HG02678 (cell line): ENCODE measurements around the gene NYAP1.
A peak's percentile ranks its signal among the peaks of the same experiment; 100 is the strongest.
"Not testable (repeated sequence)": the region's sequence is repeated elsewhere in the genome, so short reads cannot be mapped to it uniquely, and the experiment has no call there.

Experiments
- ATAC-seq: cut with Tn5 transposase; IDR thresholded peaks from one replicate; pipeline ENCODE4 v1.9.1; 2021; ENCODE audit warnings: mild to moderate bottlenecking, moderate library complexity; ENCODE audit not compliant: unreplicated experiment

NYAP1 gene

DNA sequence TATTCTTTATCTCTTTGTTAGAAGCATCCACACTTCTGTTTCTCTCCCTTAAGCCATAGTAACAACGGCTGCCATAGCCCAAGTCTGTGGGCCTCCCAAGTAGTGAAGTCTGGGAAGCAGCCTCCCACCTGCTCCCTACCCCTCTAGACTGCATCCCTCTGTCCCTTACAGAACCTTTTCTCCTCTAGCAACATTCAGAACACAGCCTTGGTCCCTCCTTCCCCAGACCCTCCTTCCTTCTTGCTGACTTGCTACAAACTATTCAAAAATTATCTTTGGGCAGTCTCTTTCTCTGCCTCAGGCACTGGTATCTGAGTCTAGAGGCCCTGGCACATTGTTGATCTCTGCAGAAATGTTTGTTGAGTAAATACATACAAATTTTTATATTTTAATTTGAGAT, 2.3 kb upstream of the NYAP1 start:
- no peak for ATAC-seq

DNA sequence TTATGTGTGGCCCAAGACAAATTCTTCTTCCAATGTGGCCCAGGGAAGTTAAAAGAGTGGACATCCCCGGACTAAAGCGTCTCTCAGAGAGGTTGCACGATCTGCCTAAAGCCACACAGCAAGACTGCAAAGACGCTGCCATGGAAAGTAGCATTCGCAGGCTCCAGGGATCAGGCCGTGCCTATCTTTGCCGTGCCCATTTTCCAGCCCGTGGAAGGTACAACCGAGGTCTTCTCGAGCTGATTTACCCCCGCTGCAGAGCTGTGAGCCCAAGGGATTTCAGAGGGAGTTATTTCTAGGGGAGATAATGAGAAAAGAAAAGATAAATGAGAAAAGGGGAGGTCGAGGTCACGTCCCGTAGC, 1.0 kb upstream of the NYAP1 start:
- no peak for ATAC-seq

DNA sequence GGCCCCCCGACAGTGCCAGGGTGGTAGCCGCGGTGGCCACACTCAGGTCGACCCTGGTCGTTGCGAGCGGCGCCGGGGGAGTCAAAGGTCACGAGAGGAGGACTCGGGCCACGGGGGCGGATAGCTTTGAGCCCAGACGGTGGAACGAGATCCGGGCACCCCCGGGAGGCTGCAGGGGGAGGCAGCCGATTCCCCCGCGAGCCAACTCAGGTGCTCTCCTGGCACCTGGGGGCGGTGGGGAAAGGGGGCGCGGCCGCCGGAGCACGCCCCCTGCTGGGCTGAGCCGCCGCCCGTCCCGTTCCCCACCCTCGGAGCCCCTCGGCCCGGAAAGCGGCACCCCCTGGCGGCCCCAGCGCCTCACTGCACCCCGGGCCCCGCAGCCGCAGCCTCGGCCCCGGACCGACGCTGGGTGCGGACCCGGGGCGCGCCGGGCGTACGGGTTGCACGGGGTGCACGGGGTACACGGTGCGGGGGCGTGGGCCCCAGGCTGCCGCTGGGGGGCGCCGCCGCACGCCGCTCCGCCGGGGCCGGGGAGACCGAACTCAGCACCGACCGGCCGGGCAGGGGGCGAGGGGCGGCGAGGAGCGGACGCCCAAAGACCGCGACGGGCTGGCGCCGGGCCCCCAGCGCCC, 521 bp upstream of the NYAP1 start:
- ATAC-seq = peak; percentile 45

- no peak for ATAC-seq
These were observed 932 bp downstream of the NYAP1 start for GRCh38 chr7:100484673-100485045.

GRCh38 chr7:100485471-100485876, 1.7 kb downstream of the NYAP1 start:
- ATAC-seq = no peak

GRCh38 chr7:100486111-100486636, 2.4 kb downstream of the NYAP1 start:
- ATAC-seq = no peak

GRCh38 chr7:100486753-100487446, 3.2 kb downstream of the NYAP1 start:
- no peak for ATAC-seq

DNA sequence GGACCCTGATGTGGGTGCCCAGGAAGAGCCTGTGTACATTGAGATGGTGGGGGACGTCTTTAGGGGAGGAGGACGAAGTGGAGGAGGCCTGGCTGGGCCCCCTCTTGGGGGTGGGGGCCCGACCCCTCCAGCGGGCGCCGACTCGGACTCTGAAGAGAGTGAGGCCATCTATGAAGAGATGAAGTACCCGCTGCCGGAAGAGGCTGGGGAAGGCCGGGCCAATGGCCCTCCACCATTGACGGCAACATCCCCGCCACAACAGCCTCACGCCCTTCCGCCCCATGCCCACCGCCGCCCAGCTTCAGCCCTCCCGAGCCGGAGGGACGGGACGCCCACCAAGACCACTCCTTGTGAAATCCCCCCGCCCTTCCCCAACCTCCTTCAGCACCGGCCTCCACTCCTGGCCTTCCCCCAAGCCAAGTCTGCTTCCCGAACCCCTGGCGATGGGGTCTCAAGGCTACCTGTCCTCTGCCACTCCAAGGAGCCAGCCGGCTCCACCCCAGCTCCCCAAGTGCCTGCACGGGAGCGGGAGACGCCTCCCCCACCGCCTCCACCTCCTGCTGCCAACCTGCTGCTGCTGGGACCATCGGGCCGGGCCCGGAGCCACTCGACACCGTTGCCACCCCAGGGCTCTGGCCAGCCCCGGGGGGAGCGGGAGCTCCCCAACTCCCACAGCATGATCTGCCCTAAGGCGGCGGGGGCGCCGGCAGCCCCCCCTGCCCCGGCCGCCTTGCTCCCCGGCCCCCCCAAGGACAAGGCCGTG, 4.8 kb downstream of the NYAP1 start:
- ATAC-seq = no peak

DNA sequence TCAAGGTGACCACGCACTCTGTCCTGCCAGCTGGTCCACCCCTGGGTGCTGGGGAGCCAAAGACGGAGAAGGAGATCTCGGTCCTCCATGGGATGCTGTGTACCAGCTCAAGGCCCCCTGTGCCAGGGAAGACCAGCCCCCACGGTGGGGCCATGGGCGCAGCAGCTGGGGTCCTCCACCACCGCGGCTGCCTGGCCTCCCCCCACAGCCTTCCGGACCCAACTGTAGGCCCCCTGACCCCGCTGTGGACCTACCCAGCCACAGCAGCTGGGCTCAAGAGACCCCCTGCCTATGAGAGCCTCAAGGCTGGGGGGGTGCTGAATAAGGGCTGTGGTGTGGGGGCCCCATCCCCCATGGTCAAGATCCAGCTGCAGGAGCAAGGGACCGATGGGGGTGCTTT, 5.4 kb downstream of the NYAP1 start:
- ATAC-seq = no peak

DNA sequence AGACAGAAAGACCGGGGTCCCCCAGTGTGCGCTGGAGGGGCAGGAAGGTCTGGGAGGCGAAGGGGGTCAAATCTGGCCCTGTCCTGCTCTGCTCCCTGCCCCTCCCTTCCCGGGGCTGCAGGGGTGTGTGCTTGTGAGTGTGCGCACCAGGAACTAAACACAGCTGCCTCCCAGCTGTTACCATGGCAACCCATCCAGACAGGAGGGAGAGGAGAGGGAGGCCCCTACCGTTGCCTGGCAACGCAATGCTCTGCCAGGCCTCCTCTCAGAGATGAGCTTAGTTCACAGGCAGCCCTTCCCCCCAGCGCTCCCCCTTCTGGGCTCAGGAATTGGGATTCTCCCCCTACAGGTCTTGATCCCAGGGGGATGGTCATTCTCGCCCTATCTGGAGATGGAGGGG, 6.1 kb downstream of the NYAP1 start:
- ATAC-seq = no peak

DNA sequence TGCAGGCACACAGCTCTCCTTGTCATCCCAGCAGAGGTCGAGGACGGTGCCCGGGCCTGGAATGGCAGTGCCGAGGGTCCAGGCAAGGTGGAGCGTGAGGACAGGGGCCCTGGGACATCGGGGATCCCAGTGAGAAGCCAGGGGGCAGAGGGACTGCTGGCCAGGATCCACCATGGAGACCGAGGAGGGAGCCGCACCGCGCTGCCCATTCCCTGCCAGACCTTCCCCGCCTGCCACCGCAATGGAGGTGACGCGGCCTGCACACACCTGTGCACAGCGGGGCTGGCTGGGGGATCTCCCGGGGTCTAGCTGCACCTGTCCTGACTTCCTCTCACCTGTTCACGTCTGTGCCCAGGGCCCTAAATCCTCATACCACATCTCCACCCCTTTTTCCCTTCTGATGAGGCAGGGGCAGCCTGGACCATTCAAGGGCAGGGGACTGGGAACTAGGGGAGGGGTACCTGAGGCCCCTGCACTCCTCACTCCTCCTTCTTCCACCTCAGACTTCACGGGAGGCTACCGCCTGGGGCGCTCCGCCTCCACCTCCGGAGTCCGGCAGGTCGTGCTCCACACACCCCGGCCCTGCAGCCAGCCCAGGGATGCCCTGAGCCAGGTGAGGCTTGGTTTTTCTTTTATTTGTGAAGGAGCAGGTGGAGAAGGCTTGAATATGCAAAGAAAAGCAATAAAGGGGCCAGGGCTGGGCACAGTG, 6.9 kb downstream of the NYAP1 start:
- no peak for ATAC-seq

DNA sequence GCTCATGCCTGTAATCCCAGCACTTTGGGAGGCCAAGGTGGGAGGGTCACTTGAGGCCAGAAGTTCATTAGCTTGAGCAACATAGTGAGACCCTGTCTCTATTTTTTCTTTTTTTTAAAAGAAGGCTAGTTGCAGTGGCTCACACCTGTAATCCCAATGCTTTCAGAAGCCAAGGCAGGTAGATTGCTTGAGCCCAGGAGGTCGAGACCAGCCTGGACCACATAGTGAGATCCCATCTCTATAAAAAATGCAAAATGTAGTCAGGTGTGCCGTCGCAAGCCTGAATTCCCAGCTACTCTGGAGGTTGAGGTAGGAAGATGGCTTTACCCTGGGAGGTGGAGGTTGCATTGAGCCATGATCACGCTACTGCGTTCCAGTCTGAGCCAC, 7.5 kb downstream of the NYAP1 start:
- no peak for ATAC-seq

DNA sequence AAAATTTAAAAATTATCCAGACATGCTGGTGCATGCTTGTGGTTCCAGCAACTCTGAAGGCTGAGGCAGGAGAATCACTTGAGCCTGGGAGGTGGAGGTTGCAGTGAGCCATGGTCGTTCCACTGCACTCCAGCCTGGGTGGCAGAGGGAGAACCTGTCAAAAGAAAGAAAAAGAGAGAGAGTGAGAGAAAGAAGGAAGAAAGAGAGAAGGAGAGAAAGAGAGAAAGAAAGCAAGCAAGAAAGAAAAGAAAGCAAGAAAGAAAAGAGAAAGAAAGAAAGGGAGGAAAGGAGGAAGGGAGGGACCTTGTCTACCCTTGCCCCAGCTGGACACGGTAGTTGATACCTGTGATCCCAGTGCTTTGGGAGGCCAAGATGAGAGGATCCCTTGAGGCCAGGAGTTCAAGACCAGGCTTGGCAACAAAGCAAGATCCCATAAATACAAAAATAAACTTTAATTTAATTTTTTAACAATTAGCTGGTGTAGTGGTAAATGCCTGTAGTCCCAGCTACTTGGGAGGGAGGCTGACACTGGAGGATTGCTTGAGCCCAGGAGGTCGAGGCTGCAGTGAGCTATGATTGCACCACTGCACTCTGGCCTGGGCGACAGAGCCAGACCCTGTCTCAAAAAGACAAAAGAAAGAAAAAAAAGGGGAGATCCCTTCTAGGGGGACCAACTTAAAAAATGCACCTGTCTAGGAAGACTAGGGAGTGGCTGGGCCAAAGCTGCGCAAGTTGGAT, 9.2 kb downstream of the NYAP1 start:
- no peak for ATAC-seq

DNA sequence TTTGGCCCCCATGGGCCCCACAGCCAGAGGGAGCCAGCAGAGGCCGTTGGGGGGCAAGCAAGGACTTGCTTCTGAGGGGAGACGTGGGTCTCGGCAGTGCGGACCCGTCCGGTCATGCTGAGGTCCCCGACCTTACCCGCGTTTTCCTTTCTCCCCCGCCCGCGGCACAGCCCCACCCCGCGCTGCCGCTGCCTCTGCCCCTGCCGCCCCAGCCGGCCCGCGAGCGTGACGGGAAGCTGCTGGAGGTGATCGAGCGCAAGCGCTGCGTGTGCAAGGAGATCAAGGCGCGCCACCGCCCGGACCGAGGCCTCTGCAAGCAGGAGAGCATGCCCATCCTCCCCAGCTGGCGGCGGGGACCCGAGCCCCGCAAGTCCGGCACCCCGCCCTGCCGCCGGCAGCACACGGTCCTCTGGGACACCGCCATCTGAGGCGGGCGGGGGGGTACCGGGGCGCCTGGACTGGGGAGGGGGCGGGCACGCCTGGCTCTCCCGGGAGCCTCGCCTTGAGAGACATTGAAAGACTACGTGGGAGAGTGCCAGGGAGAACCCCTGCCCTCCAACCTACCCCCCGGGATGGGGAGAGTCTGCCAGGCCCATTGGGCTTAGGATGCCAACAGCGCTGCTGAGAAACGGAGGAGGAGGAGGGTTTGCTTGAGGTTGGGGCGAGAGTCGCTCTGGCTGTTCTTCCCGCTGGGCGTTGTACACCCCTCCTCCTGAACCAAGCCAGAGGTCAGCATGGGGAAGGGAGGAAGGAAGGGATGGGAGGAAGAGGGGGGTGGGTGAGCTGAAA, 9.9 kb downstream of the NYAP1 start:
- ATAC-seq = no peak

DNA sequence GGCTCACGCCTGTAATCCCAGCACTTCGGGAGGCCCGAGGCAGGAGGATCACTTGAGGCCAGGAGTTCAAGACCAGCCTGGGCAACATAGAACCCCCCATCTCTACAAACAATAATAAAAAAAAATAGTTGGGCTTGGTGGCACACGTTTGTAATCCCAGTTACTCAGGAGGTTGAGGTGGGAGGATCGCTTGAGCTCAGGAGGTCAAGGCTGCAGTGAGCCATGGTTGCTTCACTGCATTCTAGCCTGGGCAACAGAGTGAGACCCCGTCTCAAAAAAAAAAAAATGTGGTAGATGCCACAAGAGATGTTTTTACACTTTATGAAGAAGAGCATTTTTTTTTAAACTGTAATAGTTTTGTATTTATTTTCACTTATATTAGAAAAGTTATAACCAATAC, 12.8 kb downstream of the NYAP1 start:
- no peak for ATAC-seq

DNA sequence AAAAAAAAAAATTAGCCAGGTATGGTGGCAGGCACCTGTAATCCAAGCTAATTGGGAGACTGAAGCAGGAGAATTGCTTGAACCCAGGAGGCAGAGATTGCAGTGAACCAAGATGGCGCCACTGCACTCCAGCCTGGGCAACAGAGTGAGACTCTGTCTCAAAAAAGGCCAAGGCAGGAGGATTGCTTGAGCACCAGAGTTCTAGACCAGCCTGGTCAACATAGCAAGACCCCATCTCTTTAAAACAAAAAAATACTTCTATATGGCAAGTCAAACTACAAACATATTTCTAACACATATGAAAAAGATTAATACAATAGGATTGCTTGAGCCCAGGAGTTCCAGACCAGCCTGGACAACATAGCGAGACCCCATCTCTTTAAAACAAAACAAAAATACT, 17.0 kb downstream of the NYAP1 start:
- ATAC-seq = not testable (repeated sequence)

DNA sequence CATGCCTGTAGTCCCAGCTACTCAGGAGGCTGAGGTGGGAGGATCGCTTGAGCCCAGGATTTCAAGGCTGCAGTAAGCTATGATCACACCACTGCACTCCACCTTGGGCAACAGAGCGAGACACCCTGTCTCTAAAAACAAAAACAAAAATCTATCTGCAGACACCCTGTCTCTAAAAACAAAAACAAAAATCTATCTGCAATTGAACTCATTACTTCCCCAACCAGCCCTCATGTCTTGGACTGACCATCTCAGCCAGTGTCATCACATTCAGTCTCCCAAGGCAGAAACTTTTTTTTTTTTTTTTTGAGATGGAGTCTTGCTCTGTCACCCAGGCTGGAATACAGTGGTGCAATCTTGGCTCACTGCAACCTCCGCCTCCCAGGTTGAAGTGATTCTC, 20.3 kb downstream of the NYAP1 start:
- not testable (repeated sequence) for ATAC-seq

DNA sequence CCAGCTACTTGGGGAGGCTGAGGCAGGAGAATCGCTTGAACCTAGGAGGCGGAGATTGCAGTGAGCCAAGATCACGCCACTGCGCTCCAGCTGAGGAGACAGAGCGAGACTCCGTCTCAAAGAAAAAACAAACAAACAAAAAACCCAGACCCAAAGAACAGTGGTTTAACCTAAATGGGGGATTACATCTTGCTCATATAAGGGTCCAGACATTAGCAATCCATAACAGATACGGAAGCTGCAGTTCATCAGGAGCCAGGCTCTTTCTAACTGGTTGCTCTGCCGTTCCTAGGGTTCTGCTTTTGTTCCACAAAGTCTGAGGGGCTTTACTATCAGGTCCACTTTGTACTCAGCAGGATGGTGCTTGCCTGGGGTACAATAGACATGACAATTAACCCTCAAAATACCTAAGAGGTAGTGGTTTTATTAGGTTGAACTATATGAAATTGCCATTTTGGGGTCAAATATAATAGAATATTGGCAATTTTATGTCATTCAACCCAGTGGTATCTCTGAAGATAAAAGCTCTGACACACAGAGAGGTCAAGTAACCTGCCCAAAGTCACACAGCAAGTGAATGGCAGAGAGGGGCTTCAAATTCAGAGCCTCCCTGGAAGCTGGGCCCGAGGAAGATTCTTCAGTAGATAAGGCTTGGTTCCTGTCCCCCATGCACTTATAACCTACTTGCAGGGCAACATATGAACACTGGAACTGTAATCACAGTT, 21.3 kb downstream of the NYAP1 start:
- no peak for ATAC-seq

DNA sequence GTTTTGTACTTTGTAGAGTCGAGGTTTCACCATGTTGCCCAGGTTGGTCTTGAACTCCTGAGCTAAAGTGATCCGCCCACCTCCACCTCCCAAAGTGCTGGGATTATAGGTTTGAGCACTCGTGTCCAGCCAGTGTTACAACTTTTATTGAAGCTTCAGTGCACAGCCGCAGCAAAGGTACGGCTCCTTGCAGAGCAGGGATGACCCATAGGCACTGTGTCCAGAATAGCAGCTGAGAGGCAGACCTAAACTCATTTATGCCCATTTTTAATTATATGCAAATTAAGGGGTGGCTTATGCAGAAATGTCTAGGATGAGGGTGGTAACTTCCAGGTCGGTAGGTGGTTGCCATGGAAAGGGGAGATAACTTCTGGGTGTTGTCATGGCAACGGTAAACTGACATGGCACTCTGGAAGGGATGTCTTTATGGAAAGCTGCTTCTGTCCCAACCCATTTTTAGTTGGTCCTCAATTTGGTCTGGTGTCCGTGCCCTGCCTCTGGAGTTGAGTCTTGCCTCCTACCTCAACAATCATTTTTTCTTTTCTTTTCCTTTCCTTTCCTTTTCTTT, 22.7 kb downstream of the NYAP1 start:
- no peak for ATAC-seq
